ENCODE measurements around the gene PGM2.

The PGM2 gene

GRCh38 chr4:37825968-37826294 is 555 bp upstream of the PGM2 start:
- TF ChIP-seq, protein P1, sequence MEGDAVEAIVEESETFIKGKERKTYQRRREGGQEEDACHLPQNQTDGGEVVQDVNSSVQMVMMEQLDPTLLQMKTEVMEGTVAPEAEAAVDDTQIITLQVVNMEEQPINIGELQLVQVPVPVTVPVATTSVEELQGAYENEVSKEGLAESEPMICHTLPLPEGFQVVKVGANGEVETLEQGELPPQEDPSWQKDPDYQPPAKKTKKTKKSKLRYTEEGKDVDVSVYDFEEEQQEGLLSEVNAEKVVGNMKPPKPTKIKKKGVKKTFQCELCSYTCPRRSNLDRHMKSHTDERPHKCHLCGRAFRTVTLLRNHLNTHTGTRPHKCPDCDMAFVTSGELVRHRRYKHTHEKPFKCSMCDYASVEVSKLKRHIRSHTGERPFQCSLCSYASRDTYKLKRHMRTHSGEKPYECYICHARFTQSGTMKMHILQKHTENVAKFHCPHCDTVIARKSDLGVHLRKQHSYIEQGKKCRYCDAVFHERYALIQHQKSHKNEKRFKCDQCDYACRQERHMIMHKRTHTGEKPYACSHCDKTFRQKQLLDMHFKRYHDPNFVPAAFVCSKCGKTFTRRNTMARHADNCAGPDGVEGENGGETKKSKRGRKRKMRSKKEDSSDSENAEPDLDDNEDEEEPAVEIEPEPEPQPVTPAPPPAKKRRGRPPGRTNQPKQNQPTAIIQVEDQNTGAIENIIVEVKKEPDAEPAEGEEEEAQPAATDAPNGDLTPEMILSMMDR (IDR thresholded peaks at IDR 0.05; ENCODE audit: insufficient read depth, low read length, missing control alignments): no peak
- ChIA-PET CTCF (interaction anchor here (0.6 to 3.4 kb wide), 9 partner anchors 10 to 1145 kb away, joined by 3 to 14 read pairs (median 4); no protein-coding TSS in a partner anchor), POLR2A (interaction anchor here (1.0 to 1.4 kb wide), 3 partner anchors 11 to 106 kb away, joined by 3 to 4 read pairs (median 3); no protein-coding TSS in a partner anchor)
- no peak for DNase-seq (ENCODE audit: low read depth, low spot score)
- H3K4me3 ChIP-seq (ENCODE audit: low read depth, low read length): peak overlapping the region; percentile 84

GRCh38 chr4:37827030-37827685 is 672 bp downstream of the PGM2 start:
- POLR2A ChIA-PET: interaction anchor here (0.6 to 1.3 kb wide), 5 partner anchors 10 to 149 kb away, joined by 3 to 4 read pairs (median 3); no protein-coding TSS in a partner anchor
- no peak for DNase-seq (ENCODE audit: low read depth, low spot score)
- CTCF ChIA-PET: interaction anchor here (0.6 to 3.4 kb wide), 4 partner anchors 9 to 209 kb away, joined by 3 to 14 read pairs (median 12); no protein-coding TSS in a partner anchor
- TF ChIP-seq, protein P1 (IDR thresholded peaks at IDR 0.05; ENCODE audit: insufficient read depth, low read length, missing control alignments): no peak
- peak overlapping the region; percentile 84 for H3K4me3 ChIP-seq (ENCODE audit: low read depth, low read length)

GRCh38 chr4:37827802-37828321 is 1.4 kb downstream of the PGM2 start:
- peak overlapping the region; percentile 84 for H3K4me3 ChIP-seq (ENCODE audit: low read depth, low read length)
- CTCF ChIA-PET: interaction anchor here (0.6 to 2.6 kb wide), 2 partner anchors 8 to 207 kb away, joined by 3 to 13 read pairs; no protein-coding TSS in a partner anchor
- POLR2A ChIA-PET: interaction anchor here (0.6 kb wide), 1 partner anchor 150 kb away, joined by 3 read pairs; no protein-coding TSS in a partner anchor
- DNase-seq (ENCODE audit: low read depth, low spot score): no peak
- TF ChIP-seq, protein P1 (IDR thresholded peaks at IDR 0.05; ENCODE audit: insufficient read depth, low read length, missing control alignments): no peak

DNA sequence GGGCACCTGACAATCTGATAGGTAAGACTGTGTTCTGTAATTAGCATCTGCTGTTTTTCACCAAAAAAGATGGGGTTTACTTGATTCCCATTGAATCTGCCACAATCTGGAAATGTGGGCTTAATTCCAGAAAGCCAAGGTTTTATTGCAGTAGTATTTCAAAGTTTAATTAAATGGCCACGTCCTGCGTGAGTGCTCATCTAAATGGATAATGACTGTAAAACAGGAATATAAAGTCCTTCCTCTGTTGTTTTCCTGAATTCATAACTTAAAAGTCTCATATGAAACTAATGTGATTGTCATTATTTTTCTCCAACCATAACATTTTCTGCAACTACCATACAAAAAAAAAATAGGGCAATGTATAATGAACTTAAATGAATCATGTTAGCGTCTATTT is 2.4 kb downstream of the PGM2 start:
- POLR2A ChIA-PET: no interaction called here
- DNase-seq (ENCODE audit: low read depth, low spot score): no peak
- H3K4me3 ChIP-seq (ENCODE audit: low read depth, low read length): no peak overlapping the region
- CTCF ChIA-PET: no interaction called here
- TF ChIP-seq, protein P1 (IDR thresholded peaks at IDR 0.05; ENCODE audit: insufficient read depth, low read length, missing control alignments): no peak

GRCh38 chr4:37830640-37831039 is 4.2 kb downstream of the PGM2 start:
- no peak for DNase-seq (ENCODE audit: low read depth, low spot score)
- TF ChIP-seq, protein P1 (IDR thresholded peaks at IDR 0.05; ENCODE audit: insufficient read depth, low read length, missing control alignments): no peak
- POLR2A ChIA-PET: no interaction called here

DNA sequence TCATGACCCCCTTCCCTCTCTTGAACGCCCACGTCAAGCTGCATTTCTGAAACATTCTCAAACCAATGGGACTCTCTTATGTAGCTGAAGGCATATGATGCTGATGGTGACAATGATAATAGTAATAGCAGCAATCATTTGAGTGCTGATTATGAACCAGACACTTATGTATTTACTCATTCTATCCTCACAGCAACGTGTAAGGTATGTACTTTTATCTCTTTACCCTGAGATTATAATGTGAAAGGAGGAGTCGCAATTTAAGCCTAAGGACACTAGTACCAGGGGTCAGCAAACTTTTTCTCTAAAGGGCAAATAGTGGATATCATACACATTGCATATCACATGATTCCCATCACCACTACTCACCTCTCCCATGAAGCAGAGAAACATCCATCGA is 8.5 kb downstream of the PGM2 start:
- H3K4me3 ChIP-seq (ENCODE audit: low read depth, low read length): no peak overlapping the region
- CTCF ChIA-PET: interaction anchor here (1.3 to 1.5 kb wide), 2 partner anchors 9 to 31 kb away, joined by 6 to 13 read pairs; partner anchors contain the start of gene PGM2
- TF ChIP-seq, protein P1 (IDR thresholded peaks at IDR 0.05; ENCODE audit: insufficient read depth, low read length, missing control alignments): no peak
- DNase-seq (ENCODE audit: low read depth, low spot score): no peak
- POLR2A ChIA-PET: no interaction called here

More at GRCh38 chr4:37830640-37831039, 4.2 kb downstream of the PGM2 start:
- no peak overlapping the region for H3K4me3 ChIP-seq (ENCODE audit: low read depth, low read length)
- CTCF ChIA-PET: no interaction called here

Measured in AG04449 (cell line).